Fibroblast of lung (primary cell): Measurements from ENCODE around the gene BMPR1A. TPM values are rescaled to one million over a fixed set of nuclear protein-coding genes. Genes with fewer than 3 reads are reported as not detected.

Source experiments
- DNase-seq, 2 donors: peaks; one replicate each; pipeline versions ENCODE4 v3.0.0 to v3.0.0-alpha.2; 2010; ENCODE audit warnings: low read depth in 2 of 2
- H2AFZ ChIP-seq: 2 replicates; pipeline ENCODE4 v1.5.1; 2012; ENCODE audit warnings: low read length, control low read depth, inconsistent platforms
- H3K27ac ChIP-seq: 2 replicates; pipeline ENCODE4 v1.5.1; 2011; ENCODE audit warnings: low read length, control low read depth; ENCODE audit not compliant: insufficient read depth
- H3K27me3 ChIP-seq: 2 replicates; pipeline ENCODE4 v1.5.1; 2011; ENCODE audit warnings: mild to moderate bottlenecking, low read length; ENCODE audit not compliant: control insufficient read depth, insufficient read depth
- H3K36me3 ChIP-seq: 2 replicates; pipeline ENCODE4 v1.5.1; 2011; ENCODE audit warnings: low read length; ENCODE audit not compliant: control insufficient read depth, insufficient read depth
- H3K4me1 ChIP-seq: 2 replicates; pipeline ENCODE4 v1.5.1; 2011; ENCODE audit warnings: low read length; ENCODE audit not compliant: control insufficient read depth, insufficient read depth; ENCODE audit errors: extremely low read depth
- H3K4me2 ChIP-seq: 2 replicates; pipeline ENCODE4 v1.5.1; 2011; ENCODE audit warnings: low read length, control low read depth; ENCODE audit not compliant: insufficient read depth; ENCODE audit errors: extremely low read depth
- H3K4me3 ChIP-seq, 4 experiments: fragments of 200-600 bp in 1 of 4; sonication (generic) in 1 of 4; replicated peaks in 1 of 4; 2 replicates each; pipeline ENCODE4 v1.5.1; 2011 to 2016; ENCODE audit warnings: low read length in 4 of 4, low read depth in 3 of 4, mild to moderate bottlenecking in 3 of 4, control low read depth in 2 of 4, inconsistent platforms in 1 of 4, mixed read lengths in 1 of 4; ENCODE audit not compliant: insufficient read depth in 1 of 4; ENCODE audit errors: control extremely low read depth in 1 of 4
- H3K79me2 ChIP-seq: 2 replicates; pipeline ENCODE4 v1.5.1; 2012; ENCODE audit warnings: mild to moderate bottlenecking, low read length, inconsistent platforms; ENCODE audit not compliant: control insufficient read depth, insufficient read depth
- H3K9ac ChIP-seq: 2 replicates; pipeline ENCODE4 v1.5.1; 2011; ENCODE audit warnings: mild to moderate bottlenecking, low read length, control low read depth; ENCODE audit not compliant: insufficient read depth
- H3K9me3 ChIP-seq: 2 replicates; pipeline ENCODE4 v1.5.1; 2012; ENCODE audit warnings: low read depth, low read length; ENCODE audit not compliant: control insufficient read depth, insufficient read depth
- H4K20me1 ChIP-seq: 2 replicates; pipeline ENCODE4 v1.5.1; 2011; ENCODE audit warnings: low read length; ENCODE audit not compliant: control insufficient read depth, insufficient read depth; ENCODE audit errors: extremely low read depth
- CTCF ChIP-seq, 2 donors: IDR thresholded peaks in 1 of 2; conservative IDR thresholded peaks in 1 of 2; 1 replicate in 1 of 2; 2 replicates in 1 of 2; pipeline ENCODE4 v1.5.1; 2011 to 2012; ENCODE audit warnings: low read length in 2 of 2, control low read depth in 1 of 2, inconsistent platforms in 1 of 2, low read depth in 1 of 2, mild to moderate bottlenecking in 1 of 2
- EZH2 ChIP-seq: IDR thresholded peaks from 2 replicates; pipeline ENCODE4 v1.5.1; 2012; ENCODE audit warnings: low read length, control low read depth, mild to moderate bottlenecking; ENCODE audit errors: missing control alignments
- polyA plus RNA-seq, 2 donors: library from polyadenylated mRNA; depleted of rRNA in 1 of 2; stranded (reverse) in 1 of 2; unstranded in 1 of 2; fragments of >200 nt; gene quantifications; 2 replicates each; pipeline ENCODE4 v1.2.1, GENCODE V29; 2011 to 2012; ENCODE audit warnings: missing spikeins in 1 of 2
- total RNA-seq: library from RNA; depleted of rRNA; stranded (reverse); fragments of >200 nt; gene quantifications from 2 replicates; pipeline ENCODE4 v1.2.1, GENCODE V29; 2014

Gene BMPR1A
- total and polyA plus RNA-seq, 2 donors (not counting 1 experiment from before 2014, with no cell fraction given), result 52.8 to 61.8 TPM

- Histone ChIP-seq H3K79me2 (no peaks in the 10 kb centered on the region), H3K9me3 (no peaks in the 10 kb centered on the region), H4K20me1 (no peaks in the 10 kb centered on the region), H3K9ac (no peak within 1 kb of the TSS), H3K36me3 (no peaks in the 10 kb centered on the region), H3K4me2 (no peak within 1 kb of the TSS), H3K27me3 (no peaks in the 10 kb centered on the region), H3K4me3 (no peak within 1 kb of the TSS), H3K4me1 (peaks cover 21% of the 10 kb centered on the region), H2AFZ (no peak within 1 kb of the TSS), H3K27ac (no peak within 1 kb of the TSS)
- DNase-seq, result no peak
- TF ChIP-seq EZH2 (no peak), CTCF (conservative IDR thresholded peaks at IDR 0.05 in 1 of 2, IDR thresholded peaks at IDR 0.05 in 1 of 2; ENCODE audit: low read depth in 1 of 2, low read length in 2 of 2) (no peak)
These were observed 201.2 kb downstream of the BMPR1A start, which contains the start of gene MMRN2 for GRCh38 chr10:86957471-86958115. TSS of gene MMRN2 (minus strand) at chr10:86957615. CDS start at chr10:86957541, 74 bp downstream.

GRCh38 chr10:86958116-86958900 is 201.9 kb downstream of the BMPR1A start, which contains the start of gene SNCG:
TSS of gene SNCG (plus strand) at chr10:86958599. CDS start at chr10:86958698, 99 bp downstream.
- no peaks in the 10 kb centered on the region for H3K27me3 ChIP-seq
- H3K9ac ChIP-seq, result no peak within 1 kb of the TSS
- TF ChIP-seq EZH2, result no peak
- TF ChIP-seq CTCF (conservative IDR thresholded peaks at IDR 0.05 in 1 of 2, IDR thresholded peaks at IDR 0.05 in 1 of 2; ENCODE audit: low read depth in 1 of 2, low read length in 2 of 2), result no peak
- peak within 1 kb of the TSS; percentile 16 for H3K4me2 ChIP-seq
- H3K27ac ChIP-seq, result peak within 1 kb of the TSS; percentile 22
- H3K36me3 ChIP-seq, result no peaks in the 10 kb centered on the region
- no peaks in the 10 kb centered on the region for H4K20me1 ChIP-seq
- H2AFZ ChIP-seq, result peak within 1 kb of the TSS; percentile 38
- H3K9me3 ChIP-seq, result no peaks in the 10 kb centered on the region
- H3K4me1 ChIP-seq, result peaks cover 21% of the 10 kb centered on the region
- no peak within 1 kb of the TSS for H3K4me3 ChIP-seq
- no peak for DNase-seq
- no peaks in the 10 kb centered on the region for H3K79me2 ChIP-seq
